ENCODE measurements around the gene WWOX. TPM values are rescaled to one million over a fixed set of nuclear protein-coding genes. Genes with fewer than 3 reads are reported as not detected.

Gene WWOX
- total RNA-seq, 4 donors from 2014 or later, result 76.8 to 102 (median 83.6) TPM

DNA sequence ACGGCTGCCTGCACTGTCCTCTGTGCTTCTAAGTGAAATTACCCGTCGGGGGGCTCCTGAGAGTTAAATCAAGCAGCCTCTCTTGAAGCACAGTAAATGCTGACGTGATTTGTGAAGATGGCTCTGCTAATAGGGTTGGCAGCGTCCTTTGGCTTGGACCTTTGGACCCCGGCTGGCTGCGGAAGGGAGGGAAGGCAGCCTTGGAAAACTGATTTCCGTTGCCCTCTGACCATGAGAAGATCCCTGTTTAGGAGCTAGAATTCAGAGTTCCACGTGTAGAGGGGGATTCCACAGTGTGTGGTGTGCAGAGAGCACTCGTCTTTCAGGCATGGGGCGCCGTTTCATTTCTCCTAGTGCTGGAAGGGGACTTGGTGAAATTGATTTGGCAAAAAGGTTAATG is 640.8 kb downstream of the WWOX start:
- 88 to 90% methylated on average over 12 of the region's 12 CpGs for WGBS, 2 donors
- TF ChIP-seq CTCF (IDR thresholded peaks at IDR 0.05) (no peak), EP300 (IDR thresholded peaks at IDR 0.05) (no peak), POLR2A (IDR thresholded peaks at IDR 0.05) (no peak)

GRCh38 chr16:78742501-78743283 is 643.2 kb downstream of the WWOX start:
- H3K9me3 ChIP-seq, result no peaks in the 10 kb centered on the region
- no peaks in the 10 kb centered on the region for H3K27me3 ChIP-seq
- H3K27ac ChIP-seq, result peak overlapping the region in 1 of 4 donors; percentile 63
- H3K4me3 ChIP-seq, result peak overlapping the region in 2 of 4 donors; percentile 4 to 25
- DNase-seq (ENCODE audit: low spot score in 2 of 2), result peak in 1 of 2 donors; percentile 15
- WGBS, 2 donors, result 83 to 85% methylated on average over 21 of the region's 21 CpGs
- TF ChIP-seq CTCF (IDR thresholded peaks at IDR 0.05) (no peak), POLR2A (IDR thresholded peaks at IDR 0.05) (no peak), EP300 (IDR thresholded peaks at IDR 0.05) (no peak)
- no peaks in the 10 kb centered on the region for H3K36me3 ChIP-seq
- H3K4me1 ChIP-seq, result peaks cover 0 to 16% (median 0%) of the 10 kb centered on the region in 4 donors

More for the DNA sequence above, 640.8 kb downstream of the WWOX start:
- H3K27ac ChIP-seq, result no peak overlapping the region
- H3K9me3 ChIP-seq, result no peaks in the 10 kb centered on the region
- H3K36me3 ChIP-seq, result no peaks in the 10 kb centered on the region
- no peak for DNase-seq (ENCODE audit: low spot score in 2 of 2)
- H3K27me3 ChIP-seq, result no peaks in the 10 kb centered on the region
- H3K4me1 ChIP-seq, result peaks cover 0 to 8% (median 0%) of the 10 kb centered on the region in 4 donors
- H3K4me3 ChIP-seq, result no peak overlapping the region

DNA sequence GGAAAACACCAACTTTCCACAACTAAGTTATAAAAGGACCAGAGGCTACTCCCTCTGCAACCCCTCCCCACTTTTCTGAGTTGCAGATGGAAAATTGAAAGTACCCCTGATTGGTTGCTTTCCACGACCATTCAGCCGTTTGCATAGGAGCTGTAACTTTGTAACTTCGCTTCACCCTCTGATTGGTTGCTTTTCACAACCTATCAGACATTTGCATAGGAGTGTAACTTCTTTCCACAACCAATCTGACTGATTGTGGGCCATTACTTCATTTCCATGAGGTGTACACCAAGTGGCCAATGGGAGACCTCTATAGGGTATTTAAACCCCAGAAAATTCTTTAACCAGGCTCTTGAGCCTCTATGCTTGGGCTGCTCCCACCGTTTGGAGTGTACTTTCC is 644.1 kb downstream of the WWOX start:
- peak overlapping the region in 1 of 4 donors; percentile 63 for H3K27ac ChIP-seq
- WGBS, 2 donors, result 86 to 87% methylated on average over 4 of the region's 4 CpGs

GRCh38 chr16:78744099-78744498 is 644.6 kb downstream of the WWOX start:
- H3K27me3 ChIP-seq, result no peaks in the 10 kb centered on the region
- H3K9me3 ChIP-seq, result no peaks in the 10 kb centered on the region
- H3K27ac ChIP-seq, result no peak overlapping the region
- no peak for TF ChIP-seq POLR2A (IDR thresholded peaks at IDR 0.05)
- no peak for TF ChIP-seq CTCF (IDR thresholded peaks at IDR 0.05)
- no peak for TF ChIP-seq EP300 (IDR thresholded peaks at IDR 0.05)
- 94 to 95% methylated on average over 5 of the region's 5 CpGs for WGBS, 2 donors
- H3K4me1 ChIP-seq, result peaks cover 0 to 16% (median 0%) of the 10 kb centered on the region in 4 donors
- DNase-seq (ENCODE audit: low spot score in 2 of 2), result no peak
- no peaks in the 10 kb centered on the region for H3K36me3 ChIP-seq
- H3K4me3 ChIP-seq, result no peak overlapping the region

More for the DNA sequence above, 644.1 kb downstream of the WWOX start:
- Histone ChIP-seq H3K9me3 (no peaks in the 10 kb centered on the region), H3K4me1 (peaks cover 0 to 16% (median 0%) of the 10 kb centered on the region in 4 donors), H3K4me3 (no peak overlapping the region), H3K36me3 (no peaks in the 10 kb centered on the region), H3K27me3 (no peaks in the 10 kb centered on the region)
- no peak for DNase-seq (ENCODE audit: low spot score in 2 of 2)
- no peak for TF ChIP-seq POLR2A (IDR thresholded peaks at IDR 0.05)
- no peak for TF ChIP-seq CTCF (IDR thresholded peaks at IDR 0.05)
- no peak for TF ChIP-seq EP300 (IDR thresholded peaks at IDR 0.05)

GRCh38 chr16:78744796-78745107 is 645.3 kb downstream of the WWOX start:
- Histone ChIP-seq H3K27me3 (no peaks in the 10 kb centered on the region), H3K9me3 (no peaks in the 10 kb centered on the region), H3K36me3 (no peaks in the 10 kb centered on the region), H3K4me3 (no peak overlapping the region), H3K27ac (peak overlapping the region in 1 of 4 donors; percentile 25), H3K4me1 (peaks cover 0 to 16% (median 0%) of the 10 kb centered on the region in 4 donors)
- 69 to 73% methylated on average over 3 of the region's 3 CpGs for WGBS, 2 donors
- TF ChIP-seq EP300 (IDR thresholded peaks at IDR 0.05), result no peak
- TF ChIP-seq POLR2A (IDR thresholded peaks at IDR 0.05), result no peak
- no peak for TF ChIP-seq CTCF (IDR thresholded peaks at IDR 0.05)
- DNase-seq (ENCODE audit: low spot score in 2 of 2), result no peak
